ENCODE measurements around the gene SCYGR5.

Gene SCYGR5

GRCh38 chr2:227655454-227655853 is 11.2 kb upstream of the SCYGR5 start:
- TF ChIP-seq TSHZ2 (CRISPR knock-in tag; IDR thresholded peaks at IDR 0.05) (no peak), TOX (CRISPR knock-in tag; IDR thresholded peaks at IDR 0.05; ENCODE audit: borderline replicate concordance) (no peak), CREB5 (CRISPR knock-in tag; IDR thresholded peaks at IDR 0.05; ENCODE audit: low read depth) (no peak)
- peak; percentile 54; the same call in 2 of the 3 replicates for ATAC-seq

- no peak for TF ChIP-seq PPARA (CRISPR knock-in tag; IDR thresholded peaks at IDR 0.05; ENCODE audit: borderline replicate concordance)
- no peak for TF ChIP-seq ZNF565 (CRISPR knock-in tag; conservative IDR thresholded peaks at IDR 0.05; ENCODE audit: low read depth)
- no peak for TF ChIP-seq ZNF8 (CRISPR knock-in tag; IDR thresholded peaks at IDR 0.05)
- no peak for TF ChIP-seq GLIS3 (CRISPR knock-in tag; IDR thresholded peaks at IDR 0.05)
- no peak for TF ChIP-seq OSR1 (CRISPR knock-in tag; IDR thresholded peaks at IDR 0.05)
- no peak for TF ChIP-seq PATZ1 (CRISPR knock-in tag; IDR thresholded peaks at IDR 0.05; ENCODE audit: borderline replicate concordance)
- no peak for ATAC-seq
Measured at GRCh38 chr2:227657199-227657845, 9.3 kb upstream of the SCYGR5 start.

GRCh38 chr2:227661025-227661649 is 5.5 kb upstream of the SCYGR5 start:
- TF ChIP-seq CSDC2 (CRISPR knock-in tag; IDR thresholded peaks at IDR 0.05) (no peak), PATZ1 (CRISPR knock-in tag; IDR thresholded peaks at IDR 0.05; ENCODE audit: borderline replicate concordance) (no peak), RARB (CRISPR knock-in tag; IDR thresholded peaks at IDR 0.05) (no peak), PPARA (CRISPR knock-in tag; IDR thresholded peaks at IDR 0.05; ENCODE audit: borderline replicate concordance) (no peak), CSRNP3 (CRISPR knock-in tag; IDR thresholded peaks at IDR 0.05) (no peak), ZNF70 (CRISPR knock-in tag; IDR thresholded peaks at IDR 0.05) (no peak)
- no peak for ATAC-seq

GRCh38 chr2:227661827-227662226 is 4.8 kb upstream of the SCYGR5 start:
- ATAC-seq, result no peak
- TF ChIP-seq ZNF565 (CRISPR knock-in tag; conservative IDR thresholded peaks at IDR 0.05; ENCODE audit: low read depth) (no peak), CSRNP3 (CRISPR knock-in tag; IDR thresholded peaks at IDR 0.05) (no peak), ZFP30 (CRISPR knock-in tag; IDR thresholded peaks at IDR 0.05) (no peak), ZC3H10 (CRISPR knock-in tag; IDR thresholded peaks at IDR 0.05) (no peak), OSR1 (CRISPR knock-in tag; IDR thresholded peaks at IDR 0.05) (no peak), ZFP3 (CRISPR knock-in tag; IDR thresholded peaks at IDR 0.05) (no peak), POU6F1 (CRISPR knock-in tag; IDR thresholded peaks at IDR 0.05; ENCODE audit: borderline replicate concordance, low read depth) (no peak), PPARA (CRISPR knock-in tag; IDR thresholded peaks at IDR 0.05; ENCODE audit: borderline replicate concordance) (no peak), ISL1 (CRISPR knock-in tag; IDR thresholded peaks at IDR 0.05) (no peak), ZNF8 (CRISPR knock-in tag; IDR thresholded peaks at IDR 0.05) (no peak), ZNF70 (CRISPR knock-in tag; IDR thresholded peaks at IDR 0.05) (no peak), GLIS3 (CRISPR knock-in tag; IDR thresholded peaks at IDR 0.05) (no peak), SNAI2 (CRISPR knock-in tag; IDR thresholded peaks at IDR 0.05) (no peak), TOX (CRISPR knock-in tag; IDR thresholded peaks at IDR 0.05; ENCODE audit: borderline replicate concordance) (no peak), TCF4 (CRISPR knock-in tag; IDR thresholded peaks at IDR 0.05; ENCODE audit: borderline replicate concordance) (no peak)
